Measurements from ENCODE around the gene HOXD1. TPM values are rescaled to one million over a fixed set of nuclear protein-coding genes. Genes with fewer than 3 reads are reported as not detected.

HOXD1 gene
- 1 to 10 TPM; 4.0 to 8.3 TPM for total RNA-seq

- peak within 1 kb of the TSS; percentile 74 to 91 for H3K9ac ChIP-seq (ENCODE audit: low read depth in 2 of 2, low read length in 2 of 2)
- intact Hi-C loops (cut with DNase I), result no loop called here
- peak; percentile 87 for DNase-seq
- H3K4me3 ChIP-seq, result peak within 1 kb of the TSS; percentile 76
- H3K9me3 ChIP-seq, result no peaks in the 10 kb centered on the region
- no peak for TF ChIP-seq CTCF (IDR thresholded peaks at IDR 0.05)
- H3K4me1 ChIP-seq, result peaks cover 5% of the 10 kb centered on the region
- H3K27me3 ChIP-seq, result peaks cover 13% of the 10 kb centered on the region
- H3K36me3 ChIP-seq, result no peaks in the 10 kb centered on the region
- H3K27ac ChIP-seq, result peak within 1 kb of the TSS; percentile 84
These were observed at the start of gene HOXD1 for GRCh38 chr2:176187899-176188773. Gene HOXD1, plus strand, starts transcription at chr2:176188668. Its CDS starts 134 bp downstream, at chr2:176188802.

GRCh38 chr2:176138923-176139660 is 49.4 kb upstream of the HOXD1 start:
- Histone ChIP-seq H3K4me1 (no peaks in the 10 kb centered on the region), H3K9me3 (no peaks in the 10 kb centered on the region), H3K36me3 (no peaks in the 10 kb centered on the region), H3K9ac (ENCODE audit: low read depth in 2 of 2, low read length in 2 of 2) (peak overlapping the region in 1 of 2 donors; percentile 46), H3K27me3 (peaks cover 4% of the 10 kb centered on the region), H3K27ac (peak overlapping the region; percentile 56), H3K4me3 (no peak overlapping the region)
- DNase-seq, result no peak
- intact Hi-C loops (cut with DNase I), result no loop called here
- TF ChIP-seq CTCF (IDR thresholded peaks at IDR 0.05), result no peak

- Histone ChIP-seq H3K4me3 (peak overlapping the region; percentile 47), H3K27me3 (peaks cover 4% of the 10 kb centered on the region), H3K36me3 (no peaks in the 10 kb centered on the region), H3K9me3 (no peaks in the 10 kb centered on the region), H3K4me1 (no peaks in the 10 kb centered on the region), H3K27ac (peak overlapping the region; percentile 56), H3K9ac (ENCODE audit: low read depth in 2 of 2, low read length in 2 of 2) (peak overlapping the region in 1 of 2 donors; percentile 58)
- no peak for DNase-seq
- intact Hi-C loops (cut with DNase I), result loop anchor here (1.0 to 5.0 kb wide), 3 partner anchors 127 to 412 kb away; partner anchors contain the start of gene MTX2
- no peak for TF ChIP-seq CTCF (IDR thresholded peaks at IDR 0.05)
These were observed 48.6 kb upstream of the HOXD1 start for GRCh38 chr2:176139661-176140512.

- H3K9me3 ChIP-seq, result no peaks in the 10 kb centered on the region
- H3K4me1 ChIP-seq, result no peaks in the 10 kb centered on the region
- peak; percentile 80 for DNase-seq
- H3K36me3 ChIP-seq, result no peaks in the 10 kb centered on the region
- peak overlapping the region; percentile 47 for H3K4me3 ChIP-seq
- peak overlapping the region; percentile 56 for H3K27ac ChIP-seq
- peak; percentile 93 for TF ChIP-seq CTCF (IDR thresholded peaks at IDR 0.05)
- H3K27me3 ChIP-seq, result peaks cover 4% of the 10 kb centered on the region
- intact Hi-C loops (cut with DNase I), result loop anchor here (1.0 to 5.0 kb wide), 3 partner anchors 127 to 412 kb away; partner anchors contain the start of gene MTX2
- H3K9ac ChIP-seq (ENCODE audit: low read depth in 2 of 2, low read length in 2 of 2), result peak overlapping the region in 1 of 2 donors; percentile 58
These were observed 47.8 kb upstream of the HOXD1 start for GRCh38 chr2:176140513-176141317.

Data from colonic mucosa (tissue), 4 donors.